ENCODE results near the gene LRRK1.

- no peak for TF ChIP-seq POLR2AphosphoS5 (IDR thresholded peaks at IDR 0.05; ENCODE audit: low read depth)
- TF ChIP-seq EZH2 (IDR thresholded peaks at IDR 0.05; ENCODE audit: low read depth, unreplicated experiment): no peak
- 0 out of 4 replicates have a peak, but pooled peaks of 1 of the 2 experiments have one; percentile 15 for TF ChIP-seq CTCF (conservative IDR thresholded peaks at IDR 0.05; ENCODE audit: low read depth in 2 of 2)
- no peak for TF ChIP-seq ZNF114 (CRISPR knock-in tag; IDR thresholded peaks at IDR 0.05)
- no peak for TF ChIP-seq EZH2phosphoT487 (IDR thresholded peaks at IDR 0.05; ENCODE audit: unreplicated experiment)
- TF ChIP-seq JUNB (IDR thresholded peaks at IDR 0.05; ENCODE audit: unreplicated experiment): no peak
- TF ChIP-seq CREB1 (CRISPR knock-in tag; IDR thresholded peaks at IDR 0.05; ENCODE audit: low read depth): no peak
Measured at GRCh38 chr15:101100593-101101442, 181.7 kb downstream of the LRRK1 start.

Measured in GM23338 (cell line).